HG03521 (cell line): ENCODE results near the gene RAB3C.
A peak's percentile ranks its signal among the peaks of the same experiment; 100 is the strongest.

ENCODE experiments used
- ATAC-seq: cut with Tn5 transposase; IDR thresholded peaks from one replicate; pipeline ENCODE4 v1.9.1; 2021; ENCODE audit warnings: mild to moderate bottlenecking, moderate library complexity; ENCODE audit not compliant: unreplicated experiment

RAB3C gene

DNA sequence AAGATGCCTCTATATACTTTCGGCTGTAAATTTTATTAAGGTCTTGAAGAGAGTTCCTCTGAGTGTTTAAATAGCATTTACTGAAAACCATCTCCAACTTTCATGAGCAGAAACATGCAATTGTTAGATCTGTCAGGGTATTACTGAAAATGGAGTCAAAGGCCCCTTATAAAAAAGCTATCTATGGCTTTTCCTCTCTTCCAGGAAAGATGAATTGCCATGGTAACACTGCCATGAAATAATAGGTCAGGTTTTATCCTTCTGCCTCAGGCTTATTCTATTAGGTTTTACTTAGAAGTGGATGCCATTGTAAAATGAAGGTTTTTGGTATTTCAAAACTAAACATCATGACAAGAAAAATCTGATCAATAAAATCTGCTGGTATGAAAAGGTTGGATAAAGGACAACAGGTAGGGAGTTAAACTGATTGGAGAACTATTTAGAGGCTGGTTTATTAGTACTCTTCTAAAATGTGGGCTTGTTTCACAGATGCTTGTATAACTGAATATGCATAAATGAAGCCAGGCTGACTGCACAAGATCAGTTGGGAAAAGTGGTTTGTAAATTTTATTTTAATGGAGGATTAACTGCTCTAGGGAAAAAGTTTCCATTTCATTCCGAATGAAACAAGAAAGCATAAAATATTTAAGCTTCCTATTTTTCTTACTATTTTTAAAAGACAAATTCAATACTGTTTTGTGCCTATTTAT lies 135.5 kb downstream of the RAB3C start:
- ATAC-seq: no peak

DNA sequence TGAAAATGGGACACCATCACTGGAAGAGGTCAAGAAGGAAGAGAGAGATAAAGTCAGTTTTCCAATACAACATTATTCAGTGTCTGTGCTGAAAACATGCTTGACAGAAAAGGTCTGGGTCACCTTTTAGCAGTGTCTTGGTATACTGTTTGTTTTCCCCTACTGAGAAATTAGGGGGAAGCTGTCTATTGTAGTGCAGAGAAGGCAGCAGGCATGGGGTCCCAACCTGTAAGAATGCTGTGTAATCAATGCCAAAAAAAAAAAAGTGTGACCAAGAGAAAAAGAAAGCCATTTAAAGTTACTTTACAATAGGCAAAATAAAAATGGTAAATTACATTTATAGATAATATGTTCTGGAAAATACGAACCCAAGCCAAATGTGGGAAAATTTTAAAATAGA lies 139.3 kb downstream of the RAB3C start:
- ATAC-seq: no peak

DNA sequence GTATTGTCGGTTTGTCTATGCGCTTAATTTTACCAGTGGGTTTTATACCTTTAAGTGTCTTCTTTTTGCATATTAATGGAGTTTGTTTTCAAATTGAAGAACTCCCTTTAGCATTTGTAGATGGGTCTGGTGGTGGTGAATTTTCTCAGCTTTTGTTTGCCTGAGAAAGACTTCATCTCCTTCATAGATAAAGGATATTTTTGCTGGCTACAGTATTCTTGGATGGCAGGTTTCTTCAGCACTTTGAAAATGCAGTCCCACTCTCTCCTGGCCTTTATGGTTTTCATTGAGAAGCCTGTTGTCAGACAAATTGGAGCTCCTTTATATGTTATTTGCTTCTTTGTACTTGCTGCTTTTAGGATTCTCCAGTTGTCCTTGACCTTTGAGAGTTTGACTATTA lies 142.1 kb downstream of the RAB3C start:
- no peak for ATAC-seq

DNA sequence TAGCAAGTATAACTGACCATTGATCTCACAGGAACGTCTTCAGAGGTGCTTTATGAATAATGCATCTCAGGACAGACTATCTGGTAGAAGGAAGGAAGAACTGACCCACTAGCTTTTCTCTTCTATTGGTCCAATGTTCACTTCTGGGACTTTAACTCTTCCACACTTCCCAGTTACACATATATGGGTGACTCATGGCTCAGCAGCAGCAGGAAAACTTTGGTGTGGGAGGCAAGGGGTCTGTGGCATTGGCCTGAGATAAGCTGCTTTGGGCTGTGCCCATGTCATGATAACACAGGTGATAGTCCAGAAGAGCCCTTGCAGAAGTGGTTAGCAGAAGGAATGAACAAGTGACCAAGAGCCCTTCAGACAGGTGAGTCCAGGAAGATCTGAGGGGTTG lies 148.8 kb downstream of the RAB3C start:
- ATAC-seq: no peak

DNA sequence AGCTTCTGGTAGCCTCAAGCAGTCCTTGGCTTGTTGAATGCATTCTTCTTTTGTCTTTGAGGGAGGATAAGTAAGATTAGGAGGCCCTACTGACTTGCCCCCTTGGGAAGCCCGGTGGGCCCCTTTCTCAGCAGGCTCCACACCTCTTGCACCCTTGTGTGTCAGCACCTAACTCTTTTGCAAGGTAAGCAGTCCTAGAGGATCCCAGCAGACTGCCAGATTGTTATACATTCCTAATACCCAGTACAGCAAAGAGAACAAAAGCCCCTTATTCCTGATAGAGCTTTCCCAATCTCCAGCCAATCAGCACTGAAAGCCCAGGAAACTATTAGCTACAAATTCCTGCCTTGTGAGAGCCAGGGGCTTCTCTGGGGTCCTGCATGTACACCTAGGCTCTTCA lies 152.8 kb downstream of the RAB3C start:
- no peak for ATAC-seq

DNA sequence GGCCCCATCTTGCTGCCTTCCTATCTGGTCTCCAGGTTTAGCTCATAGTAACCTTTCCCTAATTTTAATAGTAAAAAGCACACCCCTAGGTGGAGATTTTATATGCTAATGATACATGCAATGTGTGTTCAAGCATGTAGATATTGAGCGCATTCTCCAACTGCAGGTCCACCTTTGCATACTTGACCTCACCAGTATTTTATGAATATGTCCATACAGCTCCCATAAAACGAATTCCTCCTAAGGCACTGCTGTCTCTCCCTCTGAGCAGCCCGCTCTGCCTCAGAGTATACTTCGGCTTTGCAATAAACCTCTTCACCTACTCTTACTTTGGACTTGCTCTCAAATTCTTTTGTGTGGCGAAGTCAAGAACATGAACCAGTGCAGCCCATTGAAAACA lies 153.3 kb downstream of the RAB3C start:
- no peak for ATAC-seq

DNA sequence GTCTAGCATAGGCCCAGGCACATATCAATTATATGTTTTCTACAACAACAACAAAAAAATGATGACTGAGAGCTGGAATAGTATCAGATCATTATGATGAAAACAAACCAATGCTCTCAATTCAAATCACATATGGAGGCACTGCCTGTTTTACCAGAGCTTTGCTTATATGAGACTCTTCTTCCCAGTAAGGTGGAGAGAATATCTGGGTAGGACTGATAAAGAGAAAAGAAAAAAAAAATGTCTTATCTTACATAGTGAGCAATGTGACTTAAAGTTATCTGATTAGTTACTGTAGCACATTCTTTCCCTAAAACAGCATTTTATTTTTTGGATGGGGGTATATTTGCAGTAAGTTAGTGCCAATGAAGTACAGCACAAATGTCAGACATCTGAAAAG lies 154.8 kb downstream of the RAB3C start:
- no peak for ATAC-seq

DNA sequence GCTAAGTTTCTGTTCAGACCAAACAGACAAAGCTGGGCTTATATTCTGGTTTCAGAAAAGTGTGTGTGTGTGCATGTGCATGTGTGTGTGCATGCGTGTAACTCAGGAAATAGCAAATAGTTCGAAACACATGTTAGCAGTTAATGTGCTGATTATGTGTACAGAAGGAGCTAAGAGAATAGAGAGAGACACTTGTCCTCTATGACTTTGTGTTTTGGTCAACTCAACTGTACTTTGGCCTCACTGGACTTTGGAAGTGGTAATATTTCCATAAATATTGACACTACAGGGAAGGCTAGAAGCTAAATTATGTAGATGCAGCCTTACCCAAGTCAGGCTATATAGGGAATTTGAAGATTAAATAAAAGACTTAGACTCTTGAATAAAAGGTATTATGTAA lies 155.5 kb downstream of the RAB3C start:
- ATAC-seq: no peak

DNA sequence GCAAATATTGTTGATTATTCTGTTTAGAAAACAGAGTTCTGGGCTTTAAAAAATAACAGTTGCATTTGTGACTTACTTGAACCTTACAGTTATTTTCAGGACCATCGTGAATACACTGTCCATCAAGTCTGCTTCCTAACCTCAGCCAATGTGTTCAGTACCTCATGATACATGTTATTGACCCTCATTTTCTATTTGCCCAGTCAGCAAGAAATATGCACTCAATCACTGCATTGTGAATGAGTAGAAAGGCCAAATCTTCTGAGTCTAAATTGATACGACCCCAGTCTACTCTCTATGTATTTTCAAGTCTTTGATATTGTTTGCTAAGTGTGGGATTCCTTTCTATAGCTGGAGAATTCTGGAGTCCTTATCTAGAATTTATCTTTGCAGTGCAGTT lies 156.2 kb downstream of the RAB3C start:
- ATAC-seq: no peak

DNA sequence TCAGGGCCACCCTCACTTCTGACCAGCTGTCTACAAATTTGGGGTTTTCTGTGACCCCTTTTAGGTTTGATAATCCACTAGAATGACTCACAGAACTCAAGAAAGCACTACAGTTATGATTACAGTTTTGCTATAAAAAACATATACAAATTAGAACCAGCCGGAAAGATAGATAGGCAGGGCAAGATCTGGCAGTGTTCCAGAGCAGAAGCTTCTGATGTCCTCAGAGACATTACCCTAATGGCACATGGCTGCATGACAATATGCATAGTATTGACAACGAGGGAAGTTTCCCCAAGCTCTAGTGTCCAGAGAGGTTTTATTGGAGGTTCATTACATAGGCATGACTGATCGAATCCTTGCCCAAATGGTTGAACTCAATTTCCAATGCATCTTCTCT lies 158.1 kb downstream of the RAB3C start:
- no peak for ATAC-seq

DNA sequence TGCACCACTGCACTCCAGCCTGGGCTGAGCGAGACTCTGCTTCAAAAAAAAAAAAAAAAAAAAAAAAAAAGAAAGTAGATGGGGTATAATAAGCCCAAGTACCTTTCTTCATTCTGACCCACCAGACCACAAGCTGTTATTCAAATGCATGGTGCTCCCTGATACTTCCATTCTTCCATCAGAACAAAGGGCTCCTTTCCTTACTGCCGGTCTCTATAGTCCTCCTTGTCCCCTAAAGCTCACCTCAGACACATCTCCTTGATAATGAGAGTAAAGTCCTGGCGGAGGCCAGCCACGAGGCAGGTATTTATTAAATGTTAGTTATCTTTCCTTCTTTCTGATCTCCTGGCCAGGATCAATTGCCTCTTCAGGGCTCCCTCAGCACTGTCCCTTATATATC lies 162.5 kb downstream of the RAB3C start:
- ATAC-seq: no peak

DNA sequence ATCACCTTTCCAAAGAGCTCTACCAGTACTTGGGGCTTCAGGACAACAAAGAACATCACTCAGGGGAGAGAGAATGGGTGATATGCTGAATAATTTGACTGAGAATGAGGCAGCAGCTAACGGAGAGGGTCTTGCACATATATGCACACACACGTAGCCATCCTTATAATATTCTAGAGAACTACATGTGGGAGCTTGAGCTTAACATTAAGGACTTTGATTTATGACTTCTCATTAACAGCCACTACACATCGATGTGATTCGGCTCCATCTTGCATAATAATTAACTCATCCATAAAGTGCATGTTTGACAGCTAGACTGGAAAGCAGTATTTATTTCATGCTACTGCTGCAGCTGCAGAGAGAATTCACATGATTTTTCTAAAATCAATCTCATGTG lies 163.4 kb downstream of the RAB3C start:
- no peak for ATAC-seq

DNA sequence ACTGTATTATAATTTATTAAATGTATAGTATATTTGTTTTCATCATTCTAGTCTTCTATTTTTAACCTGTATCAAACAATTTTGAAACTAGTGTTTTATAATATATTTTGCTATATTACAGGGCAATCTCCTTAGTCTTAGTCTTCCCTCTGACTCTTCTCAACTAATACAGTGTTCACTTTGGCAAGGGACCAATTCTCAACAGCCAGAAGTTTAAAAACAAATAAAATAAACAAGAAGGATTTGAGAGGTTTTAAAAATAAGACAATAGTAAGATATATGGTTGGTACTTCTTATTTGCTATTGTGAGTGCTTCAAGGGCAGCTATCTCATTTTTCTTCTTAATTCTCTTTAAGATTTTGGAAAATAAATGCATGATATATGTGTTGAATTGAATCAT lies 167.2 kb downstream of the RAB3C start:
- ATAC-seq: no peak

DNA sequence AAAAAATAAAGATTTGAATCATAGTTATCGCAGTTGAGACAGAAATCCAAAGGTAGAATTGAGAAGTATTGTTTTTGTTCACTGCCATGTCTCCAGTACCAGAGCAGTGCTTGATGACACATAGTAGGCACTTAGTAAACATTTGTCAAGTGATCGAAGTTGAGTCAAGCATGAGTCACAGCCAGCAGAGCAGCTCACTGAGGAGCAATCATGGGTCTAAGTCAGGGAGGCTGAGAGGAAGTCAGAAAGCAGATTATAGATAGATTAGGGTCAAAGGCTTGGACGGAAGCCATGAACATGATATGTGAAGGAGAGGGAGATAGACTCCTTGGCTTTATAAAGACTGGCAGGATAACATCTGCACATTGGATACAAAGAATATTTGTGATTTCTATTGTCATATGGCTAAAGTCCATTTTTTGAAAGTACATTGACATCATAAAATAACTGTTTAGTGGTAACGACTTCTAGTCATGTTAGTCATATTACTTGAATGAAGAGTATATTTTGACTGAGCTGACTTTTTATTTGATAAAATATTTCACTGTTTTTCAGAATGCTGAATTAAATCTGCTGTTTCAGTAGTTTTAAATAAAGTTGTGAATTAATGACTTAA lies 168.5 kb downstream of the RAB3C start:
- no peak for ATAC-seq

DNA sequence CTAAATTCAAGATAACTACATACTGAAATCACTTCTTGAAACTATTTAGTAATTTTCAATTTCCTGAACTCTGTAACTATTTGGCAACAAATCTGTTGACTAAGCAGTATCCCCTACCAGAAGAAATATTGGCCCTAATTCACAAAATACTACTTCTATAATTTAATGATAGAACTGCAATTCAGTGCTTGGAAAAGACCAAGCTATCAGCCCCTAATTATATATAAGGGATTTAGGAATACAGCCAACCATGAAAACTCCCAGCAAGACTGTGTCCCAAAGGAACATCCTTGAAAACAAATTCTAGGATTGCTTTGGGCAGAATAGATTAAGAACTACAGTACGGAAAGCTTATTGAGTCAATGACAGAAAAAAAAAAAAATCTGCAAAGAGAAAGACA lies 169.2 kb downstream of the RAB3C start:
- no peak for ATAC-seq

DNA sequence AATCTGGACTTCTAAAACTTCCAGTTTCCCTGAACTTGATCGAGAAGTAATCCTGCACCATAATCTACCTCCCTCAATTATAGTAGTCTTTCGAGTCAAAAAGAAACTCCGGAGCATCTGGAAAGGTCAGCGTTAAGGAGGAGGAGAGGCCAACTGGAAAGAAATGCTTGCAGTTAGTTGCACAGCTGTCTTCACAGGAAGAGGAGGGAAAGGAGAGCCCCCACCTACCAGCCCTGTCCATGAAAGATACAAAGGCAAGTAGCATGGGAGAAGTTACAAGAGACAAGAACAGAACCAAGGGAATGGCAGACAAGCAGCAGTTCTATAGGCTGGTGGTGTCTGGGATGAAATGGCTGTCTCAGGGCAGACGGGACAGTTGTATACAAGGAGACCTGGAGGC lies 170.6 kb downstream of the RAB3C start:
- no peak for ATAC-seq

DNA sequence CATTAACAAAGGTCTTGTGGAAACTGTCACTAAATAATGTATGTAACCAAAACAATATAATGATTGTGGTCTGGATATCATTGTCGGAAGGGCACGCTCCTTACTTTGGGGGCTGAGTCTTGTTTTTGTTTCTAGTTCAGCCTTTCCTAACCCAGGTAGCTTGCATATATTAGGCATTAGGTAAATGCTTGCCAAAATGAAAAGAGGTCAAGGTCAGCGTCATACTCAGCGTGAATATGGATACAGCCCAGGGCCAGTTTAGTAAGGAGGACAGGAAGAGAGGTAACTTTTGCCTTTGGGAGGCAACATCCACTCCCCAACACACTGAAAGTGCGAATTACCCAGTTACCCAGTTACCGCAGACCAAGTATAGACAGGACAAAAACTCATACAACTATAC lies 171.4 kb downstream of the RAB3C start:
- no peak for ATAC-seq

DNA sequence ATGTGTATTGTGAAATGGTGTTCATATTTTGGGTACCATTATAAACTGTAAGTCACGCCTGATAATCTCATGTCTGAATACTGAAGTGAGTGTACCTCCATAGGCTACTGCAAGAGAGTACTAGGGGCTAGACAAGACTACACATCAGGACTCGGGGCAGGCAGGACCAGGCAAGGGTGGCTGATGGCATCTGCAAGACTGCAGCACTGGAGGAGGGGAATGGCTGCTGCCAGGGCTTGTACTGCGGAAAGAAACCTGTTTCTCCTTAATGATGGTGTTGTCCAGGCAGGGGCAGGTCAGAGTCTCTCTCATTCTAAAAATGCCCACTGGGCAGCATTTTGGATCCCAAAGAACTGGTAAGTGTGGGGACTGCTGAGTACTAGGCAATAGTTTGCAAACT lies 172.5 kb downstream of the RAB3C start:
- no peak for ATAC-seq

DNA sequence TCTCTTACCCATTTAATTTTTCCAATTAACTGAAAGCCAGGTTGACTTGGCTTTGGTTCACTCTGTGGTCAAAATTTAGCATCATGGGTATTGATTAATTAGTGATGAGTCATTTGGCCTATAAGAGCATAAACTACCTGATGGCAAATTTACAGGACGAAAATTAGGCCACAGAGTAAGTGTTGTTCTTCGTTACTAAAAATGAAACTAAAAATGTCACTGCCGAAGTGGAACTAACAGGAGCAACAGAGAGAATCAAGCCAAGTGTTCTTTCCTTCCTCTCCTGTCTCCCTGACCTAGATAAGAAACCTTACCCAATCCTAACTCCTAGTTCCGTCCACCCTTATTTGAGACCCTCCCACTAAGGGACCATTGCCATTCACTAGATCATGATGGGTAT lies 176.9 kb downstream of the RAB3C start:
- peak; percentile 74 for ATAC-seq

DNA sequence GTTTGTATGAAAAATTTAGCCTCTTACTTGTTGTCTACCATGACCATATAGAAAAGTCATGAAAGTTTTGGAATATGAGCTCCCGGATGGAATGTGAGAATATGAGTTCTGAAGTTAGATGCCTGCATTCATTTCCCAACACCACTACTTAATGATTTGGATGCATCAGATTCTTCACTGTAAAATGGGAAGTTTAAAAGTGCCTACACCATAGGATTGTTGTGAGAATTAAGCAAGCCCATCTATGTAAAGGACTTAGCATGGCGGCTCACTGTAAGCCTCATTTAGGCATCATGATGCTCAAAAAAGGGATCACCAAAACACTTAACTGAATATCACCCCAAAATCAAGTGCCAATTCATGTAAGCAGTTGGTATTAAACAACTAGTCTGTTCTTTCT lies 177.3 kb downstream of the RAB3C start:
- ATAC-seq: no peak

DNA sequence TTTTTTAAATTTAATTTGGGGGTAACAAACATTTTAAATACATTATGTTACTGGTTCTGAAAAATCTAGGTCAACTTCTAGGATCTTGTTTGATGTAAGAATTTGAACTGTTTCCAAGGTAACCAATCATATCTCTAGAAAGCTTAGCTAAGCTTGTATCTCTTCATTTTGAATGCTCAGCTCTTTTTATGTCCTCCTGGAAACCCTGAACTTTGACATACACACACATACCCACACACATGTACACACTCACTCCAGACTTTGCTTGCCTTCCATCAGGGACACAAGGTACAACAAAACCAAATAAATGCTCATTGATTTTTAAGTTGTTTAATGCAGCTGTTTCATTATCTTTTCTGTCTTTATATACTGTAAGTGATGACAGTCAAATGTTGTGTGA lies 178.5 kb downstream of the RAB3C start:
- ATAC-seq: no peak

DNA sequence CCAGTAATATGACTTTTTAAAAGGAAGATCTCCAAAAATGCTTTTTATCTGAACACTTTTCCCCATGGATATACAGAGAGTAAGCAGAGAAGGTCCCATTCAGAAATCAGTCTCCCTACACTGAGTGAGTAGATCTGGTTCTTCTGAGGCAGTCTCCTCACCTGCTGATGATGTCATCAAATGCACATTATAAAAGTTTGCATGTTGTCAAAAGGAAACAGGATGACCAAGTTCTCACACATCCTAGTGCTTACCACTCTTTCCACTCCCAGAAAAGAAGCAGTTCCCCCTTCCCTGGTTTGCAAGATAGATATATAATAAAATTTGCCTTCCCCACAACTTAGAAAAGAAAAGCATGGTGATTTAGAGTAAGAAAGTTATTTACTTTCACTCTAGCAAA lies 180.5 kb downstream of the RAB3C start:
- no peak for ATAC-seq

DNA sequence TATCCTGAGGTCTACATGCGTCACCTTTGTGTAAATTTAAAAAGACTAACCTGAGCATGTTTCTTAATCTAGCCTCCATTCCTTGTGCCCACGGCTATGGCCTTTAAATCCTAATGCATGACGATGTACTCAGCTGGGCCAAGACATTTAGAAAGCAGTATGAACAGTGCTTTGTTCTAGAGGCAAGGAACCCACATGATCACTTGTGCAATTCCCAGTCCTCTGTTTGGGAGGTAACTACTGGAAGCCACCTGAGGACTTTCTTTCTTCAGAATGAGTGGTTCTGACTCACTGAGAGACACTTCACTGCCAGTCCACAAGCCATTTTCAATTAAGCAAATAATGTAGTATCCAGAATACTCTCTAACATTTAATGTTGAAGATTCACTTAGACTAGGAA lies 181.3 kb downstream of the RAB3C start:
- no peak for ATAC-seq
